ENCODE data around the gene GHRHR. TPM values are rescaled to one million over a fixed set of nuclear protein-coding genes. Genes with fewer than 3 reads are reported as not detected.

GHRHR gene
- total RNA-seq, 2 donors from 2014 or later: not detected

DNA sequence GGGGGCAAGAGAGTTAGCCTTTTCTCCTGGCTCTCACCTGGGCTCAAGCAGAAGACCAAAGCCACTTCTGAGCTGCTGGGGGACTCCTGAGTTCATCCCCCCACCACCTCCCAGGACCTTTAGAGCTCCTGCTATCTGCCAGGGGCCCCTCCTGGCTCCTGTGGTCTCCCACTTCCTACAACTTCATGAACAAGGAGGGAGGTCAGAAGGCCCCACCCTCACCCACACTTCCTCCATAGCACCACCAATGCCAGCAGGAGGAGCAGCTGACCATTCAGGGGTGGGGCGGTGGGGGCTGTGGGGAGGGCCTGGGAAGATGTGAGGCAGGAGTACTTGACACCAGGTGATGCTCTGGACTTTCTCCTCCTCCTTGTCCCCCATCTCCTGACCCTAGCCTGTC, 55.8 kb downstream of the GHRHR start:
- Mint-ChIP-seq H3K4me3 (no peak overlapping the region), H3K36me3 (ENCODE audit: insufficient read depth in 2 of 2) (peaks cover 0 to 9% of the 10 kb centered on the region in 2 donors), H3K9me3 (peaks cover 2 to 3% of the 10 kb centered on the region in 2 donors), H3K4me1 (ENCODE audit: low read depth) (peaks cover 24% of the 10 kb centered on the region), H3K27me3 (ENCODE audit: low read depth) (no peaks in the 10 kb centered on the region), H3K27ac (no peak overlapping the region)
- DNase-seq: no peak
- ATAC-seq (replicated peaks in 1 of 2): no peak

DNA sequence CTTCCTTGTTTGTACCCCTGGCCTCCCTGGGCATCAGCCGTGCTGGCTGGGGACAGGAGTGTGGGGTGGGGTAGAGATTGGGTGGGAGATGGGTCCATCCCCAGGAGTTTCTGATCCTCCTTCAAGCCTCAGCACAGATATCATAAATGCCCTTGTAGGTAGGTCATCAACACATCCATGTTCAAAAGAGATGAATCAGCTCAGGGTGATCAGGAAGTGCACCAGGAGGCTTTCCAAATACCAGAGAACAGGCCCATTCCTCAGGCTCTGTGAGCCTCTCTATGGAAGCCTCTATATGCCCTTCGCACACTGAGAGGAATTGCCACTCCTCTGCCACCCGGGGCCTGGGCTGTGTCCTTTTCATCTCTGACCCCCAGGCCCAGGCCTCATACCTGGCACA, 56.4 kb downstream of the GHRHR start:
- H3K4me3 Mint-ChIP-seq: no peak overlapping the region
- H3K27me3 Mint-ChIP-seq (ENCODE audit: low read depth): no peaks in the 10 kb centered on the region

DNA sequence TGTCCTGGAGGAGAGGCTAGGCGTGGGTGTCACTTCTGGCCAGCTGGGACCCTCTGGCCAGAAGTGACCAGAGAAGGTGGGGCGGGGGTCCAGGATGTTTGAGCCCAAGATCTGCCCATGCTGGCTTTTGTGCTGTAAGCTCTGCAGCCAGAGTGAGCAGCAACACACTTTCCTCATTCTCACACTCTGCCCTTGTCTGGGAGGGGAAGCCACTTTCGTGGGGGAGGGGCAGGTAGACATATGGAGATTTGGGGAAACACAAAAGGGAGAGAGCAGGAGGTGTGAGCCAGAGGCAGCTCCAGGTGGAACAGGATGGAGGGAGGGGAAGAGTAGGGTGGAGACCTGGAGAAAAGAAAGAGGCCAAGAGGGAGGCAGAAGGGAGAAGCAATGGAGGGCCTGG, 56.9 kb downstream of the GHRHR start:
- Mint-ChIP-seq H3K27me3 (ENCODE audit: low read depth) (no peaks in the 10 kb centered on the region), H3K4me3 (no peak overlapping the region), H3K27ac (no peak overlapping the region), H3K4me1 (ENCODE audit: low read depth) (peaks cover 31% of the 10 kb centered on the region), H3K9me3 (peaks cover 2 to 6% of the 10 kb centered on the region in 2 donors), H3K36me3 (ENCODE audit: insufficient read depth in 2 of 2) (peaks cover 2 to 12% of the 10 kb centered on the region in 2 donors)
- no peak for DNase-seq
- ATAC-seq (replicated peaks in 1 of 2): no peak

More for the DNA sequence above, 56.4 kb downstream of the GHRHR start:
- ATAC-seq (replicated peaks in 1 of 2) (no peak), DNase-seq (no peak)
- peaks cover 2 to 12% of the 10 kb centered on the region in 2 donors for H3K36me3 Mint-ChIP-seq (ENCODE audit: insufficient read depth in 2 of 2)
- H3K27ac Mint-ChIP-seq: no peak overlapping the region
- H3K9me3 Mint-ChIP-seq: peaks cover 2 to 6% of the 10 kb centered on the region in 2 donors
- H3K4me1 Mint-ChIP-seq (ENCODE audit: low read depth): peaks cover 31% of the 10 kb centered on the region

DNA sequence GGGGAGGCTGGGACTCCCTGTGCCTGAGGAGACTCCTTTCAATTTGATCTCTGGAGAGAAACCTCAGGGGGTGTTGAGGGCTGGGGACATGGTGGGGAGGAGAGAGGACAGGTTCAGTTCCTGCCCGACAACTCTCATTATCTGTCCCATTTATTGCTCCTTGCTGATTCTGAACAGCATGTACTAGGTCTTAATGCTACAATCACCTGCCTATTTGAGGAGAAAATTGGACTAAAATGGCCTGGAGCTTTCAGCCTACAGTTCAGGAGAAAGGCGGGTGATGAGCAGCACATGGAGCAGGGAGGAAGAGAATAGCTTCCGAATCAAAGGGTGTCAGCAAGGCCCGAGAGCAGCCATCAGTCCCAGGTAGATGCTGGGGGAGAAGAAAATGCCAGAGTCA, 58.4 kb downstream of the GHRHR start:
- H3K36me3 Mint-ChIP-seq (ENCODE audit: insufficient read depth in 2 of 2): peaks cover 2 to 12% of the 10 kb centered on the region in 2 donors
- H3K27me3 Mint-ChIP-seq (ENCODE audit: low read depth): peaks cover 6% of the 10 kb centered on the region
- ATAC-seq (replicated peaks in 1 of 2) (no peak), DNase-seq (no peak)
- no peak overlapping the region for H3K27ac Mint-ChIP-seq
- peaks cover 46% of the 10 kb centered on the region for H3K4me1 Mint-ChIP-seq (ENCODE audit: low read depth)
- H3K4me3 Mint-ChIP-seq: no peak overlapping the region
- H3K9me3 Mint-ChIP-seq: peaks cover 2 to 6% of the 10 kb centered on the region in 2 donors

DNA sequence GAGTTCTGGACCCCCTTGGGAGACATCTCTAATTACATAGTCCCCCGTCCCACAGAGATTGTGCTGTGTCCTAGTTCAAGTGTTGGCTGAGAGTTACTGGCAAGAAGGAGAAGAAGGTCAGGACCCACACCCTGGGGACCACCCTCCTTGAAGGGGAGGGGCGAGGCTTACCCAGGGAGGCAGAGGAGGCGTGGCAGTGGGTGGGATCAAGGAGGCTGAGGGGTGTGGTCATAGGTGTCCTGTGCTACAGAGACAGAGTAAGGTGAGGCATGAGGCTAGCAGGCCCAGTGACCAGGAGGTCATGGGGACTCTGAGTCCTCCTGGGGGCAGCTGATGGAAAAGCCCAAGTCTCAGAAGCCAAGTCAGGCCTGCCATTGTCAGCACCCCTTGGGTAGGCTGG, 59.0 kb downstream of the GHRHR start:
- Mint-ChIP-seq H3K36me3 (ENCODE audit: insufficient read depth in 2 of 2) (peaks cover 2 to 12% of the 10 kb centered on the region in 2 donors), H3K27ac (no peak overlapping the region), H3K9me3 (peaks cover 2 to 6% of the 10 kb centered on the region in 2 donors), H3K4me1 (ENCODE audit: low read depth) (peaks cover 46% of the 10 kb centered on the region), H3K27me3 (ENCODE audit: low read depth) (peaks cover 6% of the 10 kb centered on the region), H3K4me3 (no peak overlapping the region)
- DNase-seq: no peak
- ATAC-seq (replicated peaks in 1 of 2): no peak

DNA sequence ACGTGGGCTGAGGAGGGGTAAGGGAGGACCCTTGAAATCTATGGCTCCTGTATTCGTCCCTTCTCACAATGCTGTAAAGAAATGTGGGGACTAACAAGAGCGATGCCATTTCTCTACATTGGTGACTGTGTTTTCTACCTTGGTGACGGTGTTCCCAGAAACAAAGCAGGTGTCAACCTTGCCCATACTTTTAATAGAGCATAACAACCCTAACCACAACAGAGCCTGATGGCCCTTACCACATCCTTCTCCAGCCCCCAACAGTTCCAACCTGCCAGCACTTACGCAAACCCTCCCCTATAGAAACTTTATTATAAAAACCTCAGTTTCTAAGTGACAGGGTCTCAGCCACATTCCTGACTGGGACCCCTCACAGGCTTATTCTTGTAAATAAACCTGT, 60.1 kb downstream of the GHRHR start:
- peak; percentile 58 to 88 for ATAC-seq (replicated peaks in 1 of 2)
- Mint-ChIP-seq H3K27me3 (ENCODE audit: low read depth) (peaks cover 6% of the 10 kb centered on the region), H3K4me3 (peak overlapping the region in 1 of 2 donors; percentile 31), H3K36me3 (ENCODE audit: insufficient read depth in 2 of 2) (peaks cover 2 to 12% of the 10 kb centered on the region in 2 donors), H3K27ac (no peak overlapping the region), H3K4me1 (ENCODE audit: low read depth) (peaks cover 46% of the 10 kb centered on the region), H3K9me3 (peaks cover 2 to 6% of the 10 kb centered on the region in 2 donors)
- DNase-seq: peak in 1 of 2 donors; percentile 57

DNA sequence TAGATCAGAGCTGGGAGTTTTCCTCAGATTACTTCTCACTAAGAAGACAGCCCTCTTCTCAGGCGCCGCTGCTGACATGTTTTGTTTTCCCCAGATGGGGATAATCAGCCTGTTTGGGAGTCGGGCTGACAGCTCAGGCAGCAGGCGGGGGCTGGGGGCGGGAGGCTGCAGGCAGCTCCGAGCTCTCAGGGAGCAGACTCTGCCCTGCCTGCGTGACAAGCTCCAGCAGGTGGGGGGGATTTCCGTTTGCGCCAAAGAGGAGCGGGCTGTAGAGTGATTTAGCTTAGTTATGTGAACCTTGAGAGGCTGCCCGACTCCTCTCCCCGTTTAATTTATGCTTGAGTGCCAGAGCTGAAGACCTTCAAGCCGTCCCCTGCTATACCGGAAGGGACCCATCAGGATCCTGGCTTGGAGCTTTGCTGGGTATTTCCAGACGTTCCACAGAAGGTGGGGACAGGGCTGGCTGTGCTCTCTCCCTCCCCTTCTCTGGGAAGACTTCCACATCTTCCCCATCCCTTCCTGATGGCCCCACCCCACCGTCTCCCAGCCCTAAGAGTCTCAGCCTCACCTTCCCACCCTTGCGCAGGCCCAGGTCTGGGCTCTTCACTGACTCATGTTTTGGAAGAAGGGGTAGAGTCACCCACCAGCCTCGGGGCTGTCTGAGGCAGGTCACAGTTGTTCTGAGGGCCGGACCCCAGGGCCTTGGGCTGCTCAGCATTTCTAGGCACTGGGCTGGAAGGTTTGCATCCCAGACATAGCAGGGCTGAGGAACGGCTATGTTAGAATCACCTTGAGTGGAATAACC, 63.6 kb downstream of the GHRHR start:
- H3K27ac Mint-ChIP-seq: no peak overlapping the region
- H3K4me3 Mint-ChIP-seq: no peak overlapping the region
- no peak for ATAC-seq (replicated peaks in 1 of 2)
- peaks cover 3 to 6% of the 10 kb centered on the region in 2 donors for H3K9me3 Mint-ChIP-seq
- H3K27me3 Mint-ChIP-seq (ENCODE audit: low read depth): peaks cover 6% of the 10 kb centered on the region
- peak in 1 of 2 donors; percentile 15 for DNase-seq
- H3K36me3 Mint-ChIP-seq (ENCODE audit: insufficient read depth in 2 of 2): peaks cover 2 to 12% of the 10 kb centered on the region in 2 donors
- H3K4me1 Mint-ChIP-seq (ENCODE audit: low read depth): peaks cover 36% of the 10 kb centered on the region

DNA sequence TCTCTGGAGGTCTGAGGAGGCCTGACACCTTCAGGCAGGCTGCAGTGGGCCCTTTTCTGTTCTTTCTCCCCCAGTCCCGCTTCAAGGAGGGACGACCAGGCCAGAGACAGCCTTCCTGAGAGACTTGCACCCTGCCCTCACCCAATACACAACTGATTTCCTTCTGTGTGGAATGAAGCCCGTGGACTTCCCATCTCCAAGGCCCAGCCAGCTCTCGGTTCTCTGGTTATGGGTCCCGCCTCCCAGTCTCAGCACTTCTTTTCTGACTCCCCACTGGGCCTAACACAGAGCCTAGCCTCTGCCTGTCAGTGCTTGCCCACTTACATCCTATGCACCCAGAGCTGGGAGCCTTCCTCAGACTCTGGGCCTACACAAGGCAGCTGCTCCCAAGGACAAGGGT, 64.3 kb downstream of the GHRHR start:
- Mint-ChIP-seq H3K27ac (no peak overlapping the region), H3K27me3 (ENCODE audit: low read depth) (peaks cover 6% of the 10 kb centered on the region), H3K4me3 (no peak overlapping the region), H3K36me3 (ENCODE audit: insufficient read depth in 2 of 2) (peaks cover 2 to 12% of the 10 kb centered on the region in 2 donors), H3K4me1 (ENCODE audit: low read depth) (peaks cover 36% of the 10 kb centered on the region), H3K9me3 (peaks cover 4 to 6% of the 10 kb centered on the region in 2 donors)
- DNase-seq: no peak
- no peak for ATAC-seq (replicated peaks in 1 of 2)

DNA sequence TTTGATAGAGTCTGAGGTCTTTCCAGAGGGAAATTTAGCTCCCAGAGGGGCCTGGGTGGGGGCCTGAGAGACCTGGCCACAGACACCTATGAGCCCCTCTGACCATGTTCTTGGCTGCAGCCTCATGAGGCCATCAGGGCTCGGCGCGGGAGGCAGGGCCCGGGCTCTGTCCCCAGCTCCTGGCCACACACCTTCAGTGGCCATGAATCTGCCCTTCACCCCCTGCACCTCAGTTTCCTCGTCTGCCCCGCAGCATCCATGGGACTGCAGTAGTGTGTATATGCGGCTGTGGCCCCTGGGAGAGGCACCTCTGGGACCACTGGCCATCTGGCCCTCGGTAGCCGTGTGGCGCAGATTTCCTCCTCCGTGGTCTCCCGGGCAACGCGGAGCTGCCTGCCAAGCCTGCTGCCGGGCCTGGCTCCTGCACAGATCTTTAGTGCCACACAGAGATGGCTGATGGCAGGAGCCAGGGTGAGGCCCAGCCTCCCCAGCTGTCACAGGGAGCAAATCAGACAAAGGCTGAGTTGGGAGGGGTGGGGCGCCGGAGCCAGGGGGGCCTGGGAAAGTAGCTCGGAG, 64.8 kb downstream of the GHRHR start:
- DNase-seq (no peak), ATAC-seq (replicated peaks in 1 of 2) (no peak)
- no peak overlapping the region for H3K4me3 Mint-ChIP-seq
- peaks cover 31% of the 10 kb centered on the region for H3K4me1 Mint-ChIP-seq (ENCODE audit: low read depth)
- H3K27ac Mint-ChIP-seq: no peak overlapping the region
- peaks cover 4 to 6% of the 10 kb centered on the region in 2 donors for H3K9me3 Mint-ChIP-seq
- peaks cover 2 to 10% of the 10 kb centered on the region in 2 donors for H3K36me3 Mint-ChIP-seq (ENCODE audit: insufficient read depth in 2 of 2)
- H3K27me3 Mint-ChIP-seq (ENCODE audit: low read depth): peaks cover 6% of the 10 kb centered on the region

Other genes with a start within 250 kb of the GHRHR start
- gene INMT, start 211.8 kb upstream of the GHRHR start, total RNA-seq: under 1 TPM in 1 of 2 donors, not detected in 1; 0.53 TPM
- 1 to 10 TPM; 1.1 to 1.9 TPM for gene MINDY4, start 192.5 kb upstream of the GHRHR start, total RNA-seq
- under 1 TPM; 0.60 to 0.72 TPM for gene AQP1, start 52.1 kb upstream of the GHRHR start, total RNA-seq
- gene ADCYAP1R1, start 88.4 kb downstream of the GHRHR start, total RNA-seq: under 1 TPM in 1 of 2 donors, not detected in 1; 0.12 TPM